Gastroesophageal sphincter (tissue), 3 donors: ENCODE measurements around the gene DNAH10.

Experiments used
- EP300 ChIP-seq: sonication (generic); formaldehyde crosslinking; IDR thresholded peaks from one replicate; pipeline ENCODE4 v1.6.1; 2017; ENCODE audit warnings: antibody characterized with exemption, mild to moderate bottlenecking
- POLR2A ChIP-seq, 2 donors: fragments of 450-650 bp; IDR thresholded peaks; one replicate each; pipeline ENCODE4 v1.6.1; 2017; ENCODE audit warnings: antibody characterized with exemption in 2 of 2, mild to moderate bottlenecking in 2 of 2, moderate library complexity in 1 of 2
- TF ChIP-seq, protein P1 (sequence below), 4 experiments: fragments of 200-600 bp in 2 of 4; fragments of 450-650 bp in 2 of 4; sonication (generic) in 1 of 4; IDR thresholded peaks; one replicate each; pipeline ENCODE4 v1.5.1; 2017 to 2019; ENCODE audit warnings: antibody characterized with exemption in 4 of 4, mild to moderate bottlenecking in 2 of 4, moderate library complexity in 2 of 4

DNA sequence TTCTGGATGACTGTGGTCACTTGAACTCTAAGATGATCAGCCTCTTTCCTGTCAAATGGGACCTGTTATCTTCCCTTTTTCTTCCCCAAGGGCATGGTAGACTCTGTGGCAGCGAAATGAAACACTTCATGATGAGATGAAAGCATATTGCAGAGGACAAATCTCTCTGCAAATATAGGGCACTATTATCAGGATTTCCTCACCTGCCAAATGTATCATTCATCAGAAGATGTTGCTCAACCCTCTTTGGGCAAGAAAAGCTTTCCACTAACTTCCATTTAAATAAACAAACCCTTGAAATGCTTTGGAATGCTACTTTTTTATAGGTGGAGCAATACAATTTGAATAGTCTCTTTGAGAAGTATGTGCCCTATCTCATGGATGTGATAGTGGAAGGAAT lies 105.0 kb downstream of the DNAH10 start:
- TF ChIP-seq, protein P1, sequence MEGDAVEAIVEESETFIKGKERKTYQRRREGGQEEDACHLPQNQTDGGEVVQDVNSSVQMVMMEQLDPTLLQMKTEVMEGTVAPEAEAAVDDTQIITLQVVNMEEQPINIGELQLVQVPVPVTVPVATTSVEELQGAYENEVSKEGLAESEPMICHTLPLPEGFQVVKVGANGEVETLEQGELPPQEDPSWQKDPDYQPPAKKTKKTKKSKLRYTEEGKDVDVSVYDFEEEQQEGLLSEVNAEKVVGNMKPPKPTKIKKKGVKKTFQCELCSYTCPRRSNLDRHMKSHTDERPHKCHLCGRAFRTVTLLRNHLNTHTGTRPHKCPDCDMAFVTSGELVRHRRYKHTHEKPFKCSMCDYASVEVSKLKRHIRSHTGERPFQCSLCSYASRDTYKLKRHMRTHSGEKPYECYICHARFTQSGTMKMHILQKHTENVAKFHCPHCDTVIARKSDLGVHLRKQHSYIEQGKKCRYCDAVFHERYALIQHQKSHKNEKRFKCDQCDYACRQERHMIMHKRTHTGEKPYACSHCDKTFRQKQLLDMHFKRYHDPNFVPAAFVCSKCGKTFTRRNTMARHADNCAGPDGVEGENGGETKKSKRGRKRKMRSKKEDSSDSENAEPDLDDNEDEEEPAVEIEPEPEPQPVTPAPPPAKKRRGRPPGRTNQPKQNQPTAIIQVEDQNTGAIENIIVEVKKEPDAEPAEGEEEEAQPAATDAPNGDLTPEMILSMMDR (IDR thresholded peaks at IDR 0.05), result no peak
- TF ChIP-seq EP300 (no peak), POLR2A (IDR thresholded peaks at IDR 0.05) (no peak)
